Stimulated activated naive CD8-positive, alpha-beta T cell treated with anti-CD3 and anti-CD28 coated beads, Interleukin-15, Interleukin-2, amounts not matched to agents 100 ng/mL and 50 ng/mL, for 24 hours (primary cell): ENCODE results near the gene RACGAP1.
A peak's percentile ranks its signal among the peaks of the same experiment; 100 is the strongest.

ENCODE experiments used
- H3K27ac Mint-ChIP-seq: one replicate; pipeline ENCODE4 v1.8.0; 2021; ENCODE audit warnings: mild to moderate bottlenecking, mixed read lengths
- H3K27me3 Mint-ChIP-seq: one replicate; pipeline ENCODE4 v1.8.0; 2021; ENCODE audit warnings: mixed read lengths
- H3K36me3 Mint-ChIP-seq: one replicate; pipeline ENCODE4 v1.8.0; 2021; ENCODE audit warnings: low read depth, mixed read lengths
- H3K4me1 Mint-ChIP-seq: one replicate; pipeline ENCODE4 v1.8.0; 2021; ENCODE audit warnings: low read depth, mixed read lengths
- H3K4me3 Mint-ChIP-seq: one replicate; pipeline ENCODE4 v1.8.0; 2021; ENCODE audit warnings: mild to moderate bottlenecking, mixed read lengths
- H3K9me3 Mint-ChIP-seq: one replicate; pipeline ENCODE4 v1.8.0; 2021; ENCODE audit warnings: mixed read lengths

The RACGAP1 gene

DNA sequence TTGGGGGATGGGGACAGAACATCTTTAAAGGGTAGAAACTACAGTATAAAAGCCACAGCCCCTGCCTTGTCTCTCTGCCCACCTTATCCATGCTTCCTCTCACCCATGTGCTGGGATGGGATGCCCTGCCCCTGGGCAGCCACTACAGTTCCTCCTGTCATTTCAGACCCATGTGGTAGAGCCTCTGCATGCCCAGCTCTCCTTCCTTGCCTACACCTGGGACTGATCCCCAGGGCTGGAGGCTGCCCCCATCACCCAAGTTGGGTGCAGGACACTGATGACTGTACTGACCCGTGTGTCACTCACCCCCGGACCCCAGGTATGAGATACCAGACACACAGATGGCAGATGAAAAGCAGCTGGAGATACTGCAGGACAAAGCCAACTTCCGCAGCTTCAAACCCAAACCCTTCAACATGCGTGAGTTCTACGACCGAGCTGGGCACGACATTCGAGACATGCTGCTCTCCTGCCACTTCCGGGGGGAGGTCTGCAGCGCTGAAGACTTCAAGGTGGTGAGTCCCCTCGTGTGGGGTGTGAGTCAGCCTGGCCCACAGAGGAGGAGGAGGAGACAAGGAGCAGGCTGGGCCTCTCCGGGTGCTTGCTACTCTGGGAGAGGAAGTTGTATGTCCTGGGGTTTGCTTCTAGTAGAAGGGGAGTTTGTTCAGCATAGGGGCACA is 34.3 kb upstream of the RACGAP1 start:
- Mint-ChIP-seq H3K27ac (peak overlapping the region; percentile 86), H3K27me3 (peaks cover 17% of the 10 kb centered on the region), H3K9me3 (no peaks in the 10 kb centered on the region), H3K4me3 (peak overlapping the region; percentile 84), H3K36me3 (no peaks in the 10 kb centered on the region), H3K4me1 (peaks cover 49% of the 10 kb centered on the region)

DNA sequence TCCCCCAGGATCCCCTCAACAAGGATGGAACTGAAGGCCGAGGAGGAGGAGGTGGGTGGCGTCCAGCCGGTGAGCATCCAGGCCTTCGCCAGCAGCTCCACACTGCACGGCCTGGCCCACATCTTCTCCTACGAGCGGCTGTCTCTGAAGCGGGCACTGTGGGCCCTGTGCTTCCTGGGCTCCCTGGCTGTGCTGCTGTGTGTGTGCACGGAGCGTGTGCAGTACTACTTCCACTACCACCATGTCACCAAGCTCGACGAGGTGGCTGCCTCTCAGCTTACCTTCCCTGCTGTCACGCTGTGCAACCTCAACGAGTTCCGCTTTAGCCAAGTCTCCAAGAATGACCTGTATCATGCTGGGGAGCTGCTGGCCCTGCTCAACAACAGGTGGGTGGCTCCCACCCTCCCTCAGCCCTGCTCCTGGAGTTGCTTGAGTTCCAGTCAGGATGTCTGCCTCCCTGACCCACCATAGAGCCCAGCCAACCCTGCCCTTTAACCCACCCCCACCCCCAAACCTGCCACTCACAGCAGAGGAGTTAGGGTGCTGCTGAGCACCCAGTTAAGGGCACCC is 33.5 kb upstream of the RACGAP1 start:
- peaks cover 49% of the 10 kb centered on the region for H3K4me1 Mint-ChIP-seq
- H3K9me3 Mint-ChIP-seq, result no peaks in the 10 kb centered on the region
- peak overlapping the region; percentile 86 for H3K27ac Mint-ChIP-seq

DNA sequence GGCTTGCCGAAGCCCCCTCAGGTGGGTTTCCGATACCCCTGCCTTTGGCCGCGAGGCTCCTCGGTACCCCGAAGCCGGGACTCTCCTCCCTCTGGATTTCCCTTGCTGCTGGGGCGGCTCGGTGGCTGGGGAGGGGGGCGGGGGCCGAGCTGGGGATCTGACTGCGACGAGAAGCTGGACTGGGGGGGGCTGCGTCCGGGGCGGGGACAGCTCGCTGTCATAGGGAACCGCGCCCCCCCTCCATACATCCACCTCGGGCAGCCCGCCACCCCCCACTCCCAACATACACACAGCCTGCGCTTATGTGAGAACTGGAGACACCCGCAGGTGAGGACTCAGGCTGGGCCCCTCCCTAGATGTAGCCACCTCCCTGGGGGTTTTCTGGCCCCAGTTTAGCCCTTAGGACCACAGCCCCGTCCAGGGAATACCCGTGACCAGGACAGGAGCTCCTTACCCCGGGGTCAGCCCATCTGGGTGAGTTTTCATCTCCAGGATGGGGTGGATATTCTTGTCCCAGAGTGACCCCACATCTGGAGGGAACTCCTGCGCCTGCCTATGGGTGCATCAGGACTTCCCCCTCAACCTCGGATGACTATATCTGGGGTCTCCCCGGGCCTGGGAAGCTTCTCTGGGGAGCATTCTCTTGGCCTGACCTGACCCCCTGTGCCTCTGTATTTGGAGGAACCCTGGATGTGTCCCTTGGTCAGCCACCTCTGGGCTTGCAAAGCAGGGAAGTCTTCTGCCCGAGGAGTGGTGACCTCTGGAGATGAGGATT is 32.8 kb upstream of the RACGAP1 start:
- peak overlapping the region; percentile 84 for H3K4me3 Mint-ChIP-seq
- no peaks in the 10 kb centered on the region for H3K36me3 Mint-ChIP-seq
- peaks cover 49% of the 10 kb centered on the region for H3K4me1 Mint-ChIP-seq
- no peaks in the 10 kb centered on the region for H3K9me3 Mint-ChIP-seq
- H3K27ac Mint-ChIP-seq, result peak overlapping the region; percentile 86
- peaks cover 20% of the 10 kb centered on the region for H3K27me3 Mint-ChIP-seq

More for the DNA sequence above, 33.5 kb upstream of the RACGAP1 start:
- no peaks in the 10 kb centered on the region for H3K36me3 Mint-ChIP-seq
- peak overlapping the region; percentile 84 for H3K4me3 Mint-ChIP-seq
- peaks cover 17% of the 10 kb centered on the region for H3K27me3 Mint-ChIP-seq

DNA sequence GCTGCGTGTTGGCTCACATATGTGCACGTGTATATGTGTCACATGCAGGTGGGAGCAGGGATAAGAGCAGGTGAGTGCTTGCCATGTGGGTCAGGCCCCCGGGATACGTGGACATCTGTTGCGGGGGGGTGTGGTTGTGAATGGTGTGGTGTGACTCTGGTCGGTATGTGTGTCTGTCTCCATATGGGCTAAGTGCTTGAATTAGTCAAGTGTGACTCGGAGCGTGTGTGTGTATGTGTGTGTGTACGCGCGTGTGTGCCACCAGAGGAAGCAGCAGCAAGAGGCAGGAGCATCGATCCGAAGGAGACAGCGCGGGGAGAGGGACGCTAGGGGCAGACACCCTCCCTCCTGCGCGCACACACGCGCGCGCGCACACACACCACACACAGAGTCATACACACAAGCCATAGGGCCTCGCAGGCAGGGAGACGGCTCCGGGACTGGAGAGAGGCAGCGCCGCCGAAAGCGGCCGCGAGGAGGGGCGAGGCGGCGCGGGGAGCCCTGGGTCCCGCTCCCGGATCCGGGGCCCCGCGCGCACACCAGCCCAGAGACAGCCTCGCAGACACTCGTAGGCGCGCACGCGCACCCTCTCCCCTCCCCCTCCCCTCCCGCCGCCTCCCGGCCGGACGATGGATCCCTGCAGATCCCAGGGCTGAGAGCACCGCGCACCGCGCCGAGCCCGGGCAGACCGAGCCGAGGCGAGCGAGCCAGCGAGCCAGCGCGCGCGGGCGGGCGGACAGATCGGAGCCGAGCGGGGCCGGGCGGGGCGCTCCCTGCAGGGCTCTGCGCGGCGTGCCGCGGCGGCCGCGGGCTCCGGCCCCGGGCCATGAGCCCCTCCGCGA is 31.9 kb upstream of the RACGAP1 start, which contains the start of gene ASIC1:
Gene ASIC1 (plus strand): TSS at position 597 of the 842 bp plus-strand sequence. CDS start 1,171 bp downstream, outside the sequence.
- Mint-ChIP-seq H3K4me1 (peaks cover 49% of the 10 kb centered on the region), H3K4me3 (peak within 1 kb of the TSS; percentile 89), H3K36me3 (no peaks in the 10 kb centered on the region), H3K27me3 (peaks cover 20% of the 10 kb centered on the region), H3K27ac (peak within 1 kb of the TSS; percentile 86), H3K9me3 (no peaks in the 10 kb centered on the region)

DNA sequence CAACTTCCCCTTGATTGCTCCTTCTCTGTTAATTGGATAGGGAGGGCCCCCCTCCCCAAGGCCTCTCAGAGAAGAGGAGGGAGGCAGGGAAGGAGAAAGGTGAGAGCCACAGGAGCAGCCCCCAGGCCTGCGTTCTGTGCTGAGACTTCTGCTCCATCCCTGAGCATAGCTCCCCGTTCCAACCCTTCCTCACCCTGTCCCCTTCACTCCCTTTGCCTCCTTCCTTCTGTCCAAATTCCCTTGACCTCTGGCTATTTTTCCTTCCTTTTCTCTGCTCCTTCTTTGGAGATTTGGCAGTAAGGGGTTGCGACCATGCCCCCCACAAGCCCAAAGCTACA is 31.3 kb upstream of the RACGAP1 start:
- H3K27me3 Mint-ChIP-seq, result peaks cover 26% of the 10 kb centered on the region
- H3K4me1 Mint-ChIP-seq, result peaks cover 49% of the 10 kb centered on the region
- no peak overlapping the region for H3K27ac Mint-ChIP-seq
- H3K9me3 Mint-ChIP-seq, result no peaks in the 10 kb centered on the region
- peak overlapping the region; percentile 89 for H3K4me3 Mint-ChIP-seq
- H3K36me3 Mint-ChIP-seq, result no peaks in the 10 kb centered on the region

DNA sequence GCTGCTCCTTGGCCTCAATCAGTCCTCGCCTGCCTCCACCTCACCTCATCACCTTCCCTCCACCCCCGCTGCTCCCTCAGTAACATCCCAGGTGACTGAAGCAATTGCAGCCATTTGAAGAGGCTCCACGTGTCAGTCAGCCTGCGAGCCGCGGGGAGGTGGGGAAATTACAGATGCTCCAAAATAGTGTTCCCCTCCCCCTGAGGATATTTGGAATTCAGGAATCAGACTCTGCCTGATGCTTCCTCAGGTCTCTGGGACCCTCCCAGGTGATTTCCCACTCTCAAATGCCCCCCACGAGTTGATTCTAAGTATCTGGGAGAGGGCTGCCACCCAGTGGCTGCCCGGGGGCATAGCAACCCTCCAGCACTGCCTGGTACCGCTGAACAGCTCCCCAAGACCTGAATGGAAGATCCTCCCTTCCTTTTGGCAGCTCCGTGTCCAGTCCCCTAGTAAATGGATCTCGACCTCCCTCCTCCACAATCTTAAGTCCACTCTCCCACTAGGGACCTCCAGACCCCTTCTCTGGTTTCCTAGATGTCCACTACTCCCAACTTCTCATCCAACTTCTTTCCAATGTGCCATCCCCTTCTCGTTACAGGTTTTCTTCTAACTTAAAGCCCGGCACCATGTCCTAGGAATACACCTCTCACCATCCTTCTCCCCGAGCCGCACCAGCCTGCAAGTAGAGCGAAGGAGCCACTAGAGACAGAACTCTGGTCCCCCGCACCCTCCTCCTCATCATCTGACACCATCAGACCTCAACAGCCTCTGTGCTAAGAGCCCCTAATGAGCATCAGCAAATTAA is 30.7 kb upstream of the RACGAP1 start:
- peak overlapping the region; percentile 56 for H3K27ac Mint-ChIP-seq

DNA sequence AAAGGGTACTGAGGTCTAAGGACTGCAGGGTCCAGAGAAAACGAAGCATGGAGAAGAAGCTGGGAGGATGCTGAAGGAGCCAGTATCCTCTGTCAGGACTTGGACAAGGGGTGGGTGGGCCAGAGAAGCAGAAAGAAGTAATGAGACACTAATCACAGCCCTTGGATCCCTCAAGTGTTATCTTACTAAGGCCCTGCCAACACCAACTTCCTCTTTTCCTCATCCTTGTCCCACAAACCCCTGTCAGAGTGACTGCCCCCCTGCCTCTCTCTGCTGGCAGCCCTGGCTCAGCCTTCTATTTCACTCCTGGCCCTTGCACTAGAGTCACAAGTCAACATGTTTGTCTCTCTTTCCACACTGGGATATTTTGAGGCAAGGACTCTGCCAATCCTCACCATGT is 28.3 kb upstream of the RACGAP1 start:
- H3K27me3 Mint-ChIP-seq, result peaks cover 51% of the 10 kb centered on the region
- no peak overlapping the region for H3K4me3 Mint-ChIP-seq
- no peak overlapping the region for H3K27ac Mint-ChIP-seq
- no peaks in the 10 kb centered on the region for H3K36me3 Mint-ChIP-seq
- peaks cover 22% of the 10 kb centered on the region for H3K4me1 Mint-ChIP-seq
- H3K9me3 Mint-ChIP-seq, result no peaks in the 10 kb centered on the region

More for the DNA sequence above, 30.7 kb upstream of the RACGAP1 start:
- H3K36me3 Mint-ChIP-seq, result no peaks in the 10 kb centered on the region
- no peaks in the 10 kb centered on the region for H3K9me3 Mint-ChIP-seq
- peaks cover 45% of the 10 kb centered on the region for H3K4me1 Mint-ChIP-seq
- peaks cover 31% of the 10 kb centered on the region for H3K27me3 Mint-ChIP-seq
- peak overlapping the region; percentile 53 for H3K4me3 Mint-ChIP-seq

DNA sequence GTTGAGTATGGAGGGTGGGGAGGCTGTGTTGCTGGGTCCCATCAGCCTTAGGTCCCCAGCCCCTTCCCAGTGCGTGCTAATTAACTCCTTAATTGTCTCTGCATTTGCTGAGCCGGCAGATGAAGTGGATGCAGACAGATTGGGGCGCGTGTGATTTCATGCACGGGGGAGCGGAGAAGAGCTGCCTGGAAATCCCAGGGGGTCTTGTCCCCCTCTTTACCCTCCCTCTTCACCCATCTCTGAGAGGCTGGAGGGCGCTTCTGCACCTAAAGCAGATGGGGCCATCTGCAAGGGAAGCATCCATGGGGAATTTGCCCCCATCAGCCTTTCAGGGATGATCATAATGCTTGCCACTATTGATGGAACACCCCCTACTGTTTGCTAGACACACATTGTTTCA is 27.7 kb upstream of the RACGAP1 start:
- H3K27me3 Mint-ChIP-seq, result peaks cover 51% of the 10 kb centered on the region
- H3K4me1 Mint-ChIP-seq, result peaks cover 18% of the 10 kb centered on the region
- no peak overlapping the region for H3K4me3 Mint-ChIP-seq
- no peaks in the 10 kb centered on the region for H3K9me3 Mint-ChIP-seq
- H3K27ac Mint-ChIP-seq, result no peak overlapping the region
- H3K36me3 Mint-ChIP-seq, result no peaks in the 10 kb centered on the region

DNA sequence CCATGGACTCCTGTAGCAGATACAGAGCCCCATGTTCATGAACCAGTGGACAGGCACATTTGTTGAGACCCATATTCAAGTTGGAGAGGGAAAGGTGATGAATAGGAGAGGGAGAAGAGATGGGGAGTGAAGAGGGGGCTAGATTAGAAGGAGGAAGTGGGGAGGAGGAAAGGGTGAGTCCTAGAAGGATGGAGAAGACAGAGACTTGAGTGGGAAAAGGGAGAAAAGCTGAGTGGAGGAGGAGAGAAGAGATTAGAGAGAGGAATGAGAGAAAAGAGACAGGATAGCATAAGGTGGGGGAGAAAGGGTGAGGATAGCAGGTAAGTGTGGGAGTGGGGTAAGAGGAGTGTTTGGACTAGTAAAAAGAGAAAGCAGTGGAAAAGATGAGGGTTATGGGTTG is 27.2 kb upstream of the RACGAP1 start:
- Mint-ChIP-seq H3K9me3 (no peaks in the 10 kb centered on the region), H3K27ac (no peak overlapping the region), H3K27me3 (peaks cover 51% of the 10 kb centered on the region), H3K4me1 (peaks cover 18% of the 10 kb centered on the region), H3K36me3 (no peaks in the 10 kb centered on the region), H3K4me3 (no peak overlapping the region)

DNA sequence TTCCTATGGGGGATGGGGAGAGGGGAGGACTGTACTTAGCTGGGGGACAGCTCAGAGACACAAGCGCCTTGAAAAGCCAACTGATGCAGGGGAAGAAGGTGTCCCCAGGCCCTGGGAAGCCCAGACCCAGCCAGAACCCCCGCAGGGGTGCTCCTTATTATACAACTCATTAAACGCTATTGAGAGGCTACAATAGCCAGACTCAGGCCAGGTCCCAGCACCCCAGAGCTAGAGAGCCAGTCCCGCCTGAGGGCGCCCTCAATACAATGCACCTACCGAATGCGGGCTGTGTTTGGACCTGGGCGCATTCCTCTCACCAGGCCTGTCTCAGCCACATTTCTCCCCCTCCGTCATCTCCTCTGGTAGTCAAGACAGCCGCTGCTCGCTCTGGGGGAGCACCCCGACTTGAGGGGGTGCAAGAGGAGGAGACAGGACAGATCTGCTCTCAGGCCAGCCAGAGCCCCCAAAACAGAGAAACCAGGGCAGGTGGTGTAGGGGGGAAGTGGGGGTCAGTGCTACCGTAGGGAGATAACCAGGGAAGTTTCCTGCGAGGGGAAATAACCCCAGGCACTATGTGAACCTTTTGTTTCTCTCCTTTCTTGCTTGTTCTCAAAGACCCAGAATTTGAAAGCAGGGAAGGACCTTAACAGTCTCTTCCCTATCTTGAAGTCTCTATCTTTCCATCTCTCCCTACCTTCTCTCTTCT is 26.0 kb upstream of the RACGAP1 start:
- Mint-ChIP-seq H3K27me3 (peaks cover 41% of the 10 kb centered on the region), H3K4me3 (no peak overlapping the region), H3K27ac (no peak overlapping the region)

DNA sequence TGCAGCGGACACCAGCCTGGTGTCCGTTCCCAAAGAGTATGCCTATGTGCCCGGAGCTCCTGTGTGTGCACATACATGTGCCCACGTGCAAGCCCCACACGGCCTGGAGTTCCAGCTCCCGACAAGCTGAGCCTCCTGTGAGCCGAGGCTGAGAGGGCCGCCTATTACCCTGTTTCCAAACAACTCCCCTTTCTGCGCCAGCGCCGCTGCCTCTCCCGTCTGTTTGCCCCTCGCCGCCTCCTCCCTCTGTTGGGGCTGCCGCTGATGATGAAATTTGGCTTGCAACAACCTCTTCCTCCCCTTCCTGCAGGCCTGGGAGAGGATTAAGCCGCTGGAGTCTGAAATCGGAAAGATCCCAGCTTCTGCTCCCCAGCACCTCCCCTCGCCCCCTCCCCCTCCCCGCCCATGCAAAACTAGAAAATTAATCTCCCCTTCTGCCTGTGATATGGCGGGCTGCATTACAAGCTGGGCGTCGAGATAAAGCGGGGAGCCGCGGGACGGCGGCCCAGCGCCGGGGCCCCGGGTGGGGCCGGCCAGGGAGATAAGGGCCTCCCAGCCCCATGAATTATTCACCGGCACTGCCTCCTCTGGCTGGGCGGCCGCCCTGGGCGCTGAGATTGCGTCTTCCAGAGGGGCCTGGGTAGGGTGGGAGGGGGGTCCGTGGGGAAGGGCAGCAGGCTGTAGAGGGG is 25.3 kb upstream of the RACGAP1 start:
- no peak overlapping the region for H3K27ac Mint-ChIP-seq
- H3K4me1 Mint-ChIP-seq, result peaks cover under 1% of the 10 kb centered on the region
- no peaks in the 10 kb centered on the region for H3K36me3 Mint-ChIP-seq
- H3K4me3 Mint-ChIP-seq, result no peak overlapping the region
- no peaks in the 10 kb centered on the region for H3K9me3 Mint-ChIP-seq
- peaks cover 34% of the 10 kb centered on the region for H3K27me3 Mint-ChIP-seq

More for the DNA sequence above, 26.0 kb upstream of the RACGAP1 start:
- Mint-ChIP-seq H3K9me3 (no peaks in the 10 kb centered on the region), H3K4me1 (peaks cover 8% of the 10 kb centered on the region), H3K36me3 (no peaks in the 10 kb centered on the region)

DNA sequence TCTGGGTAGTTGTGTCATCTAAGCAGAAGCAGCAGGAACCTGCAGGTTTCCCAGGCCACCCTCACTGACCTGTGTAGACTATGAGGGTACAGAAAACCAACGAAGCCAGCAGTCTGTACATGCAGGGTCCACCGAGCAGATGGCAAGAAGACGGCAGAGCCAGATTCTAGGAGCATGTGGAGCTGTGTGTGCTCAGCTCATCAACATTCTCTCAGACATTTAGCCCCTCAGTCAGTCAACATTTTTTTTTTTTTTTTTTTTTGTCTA is 24.8 kb upstream of the RACGAP1 start:
- Mint-ChIP-seq H3K4me3 (no peak overlapping the region), H3K27me3 (peaks cover 34% of the 10 kb centered on the region), H3K27ac (no peak overlapping the region), H3K9me3 (no peaks in the 10 kb centered on the region), H3K36me3 (no peaks in the 10 kb centered on the region), H3K4me1 (no peaks in the 10 kb centered on the region)
